ENCODE data around the gene NKD2.

DNA sequence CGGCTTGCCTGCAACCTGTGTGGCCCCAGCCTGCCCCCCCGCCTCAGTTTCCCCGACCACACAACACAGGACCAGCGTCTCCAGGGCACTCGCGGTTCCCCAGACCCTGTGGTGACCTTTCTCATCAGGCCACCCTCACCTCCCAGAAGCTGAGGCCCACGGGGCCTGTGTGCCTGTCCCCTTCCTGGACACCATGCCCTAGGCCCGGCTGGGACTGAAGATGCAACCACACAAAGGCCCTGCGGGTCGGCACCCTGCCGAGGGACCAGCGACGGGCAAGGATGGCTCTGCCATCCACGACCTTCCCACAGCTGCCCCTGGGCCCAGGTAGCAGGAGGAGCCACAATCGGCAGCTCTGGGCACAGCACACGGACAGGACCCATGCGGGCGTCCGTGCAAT, 68.4 kb downstream of the NKD2 start:
- TF ChIP-seq, protein P1, sequence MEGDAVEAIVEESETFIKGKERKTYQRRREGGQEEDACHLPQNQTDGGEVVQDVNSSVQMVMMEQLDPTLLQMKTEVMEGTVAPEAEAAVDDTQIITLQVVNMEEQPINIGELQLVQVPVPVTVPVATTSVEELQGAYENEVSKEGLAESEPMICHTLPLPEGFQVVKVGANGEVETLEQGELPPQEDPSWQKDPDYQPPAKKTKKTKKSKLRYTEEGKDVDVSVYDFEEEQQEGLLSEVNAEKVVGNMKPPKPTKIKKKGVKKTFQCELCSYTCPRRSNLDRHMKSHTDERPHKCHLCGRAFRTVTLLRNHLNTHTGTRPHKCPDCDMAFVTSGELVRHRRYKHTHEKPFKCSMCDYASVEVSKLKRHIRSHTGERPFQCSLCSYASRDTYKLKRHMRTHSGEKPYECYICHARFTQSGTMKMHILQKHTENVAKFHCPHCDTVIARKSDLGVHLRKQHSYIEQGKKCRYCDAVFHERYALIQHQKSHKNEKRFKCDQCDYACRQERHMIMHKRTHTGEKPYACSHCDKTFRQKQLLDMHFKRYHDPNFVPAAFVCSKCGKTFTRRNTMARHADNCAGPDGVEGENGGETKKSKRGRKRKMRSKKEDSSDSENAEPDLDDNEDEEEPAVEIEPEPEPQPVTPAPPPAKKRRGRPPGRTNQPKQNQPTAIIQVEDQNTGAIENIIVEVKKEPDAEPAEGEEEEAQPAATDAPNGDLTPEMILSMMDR (IDR thresholded peaks at IDR 0.05; ENCODE audit: insufficient read depth, low read length, poor library complexity, severe bottlenecking): no peak
- TF ChIP-seq EZH2phosphoT487 (conservative IDR thresholded peaks at IDR 0.05; ENCODE audit: low read length): no peak
